ENCODE measurements around the gene BDNF.

Gene BDNF

DNA sequence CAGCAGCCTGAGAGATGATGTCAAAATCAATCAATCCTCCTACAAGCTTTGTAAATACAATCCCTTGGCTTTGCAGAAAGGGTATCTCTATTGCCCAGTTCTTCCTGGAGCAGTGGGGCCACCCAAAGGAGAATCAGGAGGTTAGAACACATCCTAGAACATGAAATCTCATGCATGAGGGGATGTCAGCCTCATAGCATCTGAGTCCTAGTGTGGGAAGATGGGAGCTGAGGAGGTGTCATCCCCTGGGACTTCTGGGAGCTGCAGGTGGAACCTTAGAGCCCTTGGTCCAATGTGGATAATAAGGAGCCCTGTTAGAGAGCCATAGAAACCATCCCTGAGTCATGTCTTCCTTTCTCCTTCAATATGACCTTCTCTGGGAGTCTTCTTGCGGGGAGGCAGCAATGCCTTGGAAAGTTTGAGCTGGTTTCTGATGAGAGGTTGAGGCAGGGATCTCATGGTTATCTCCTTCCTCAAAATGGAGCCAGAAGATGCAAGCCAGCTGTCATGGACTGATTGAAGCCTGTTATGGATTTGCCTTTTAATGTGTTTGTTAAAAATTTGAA, 74.8 kb downstream of the BDNF start:
- FAIRE-seq: no peak

DNA sequence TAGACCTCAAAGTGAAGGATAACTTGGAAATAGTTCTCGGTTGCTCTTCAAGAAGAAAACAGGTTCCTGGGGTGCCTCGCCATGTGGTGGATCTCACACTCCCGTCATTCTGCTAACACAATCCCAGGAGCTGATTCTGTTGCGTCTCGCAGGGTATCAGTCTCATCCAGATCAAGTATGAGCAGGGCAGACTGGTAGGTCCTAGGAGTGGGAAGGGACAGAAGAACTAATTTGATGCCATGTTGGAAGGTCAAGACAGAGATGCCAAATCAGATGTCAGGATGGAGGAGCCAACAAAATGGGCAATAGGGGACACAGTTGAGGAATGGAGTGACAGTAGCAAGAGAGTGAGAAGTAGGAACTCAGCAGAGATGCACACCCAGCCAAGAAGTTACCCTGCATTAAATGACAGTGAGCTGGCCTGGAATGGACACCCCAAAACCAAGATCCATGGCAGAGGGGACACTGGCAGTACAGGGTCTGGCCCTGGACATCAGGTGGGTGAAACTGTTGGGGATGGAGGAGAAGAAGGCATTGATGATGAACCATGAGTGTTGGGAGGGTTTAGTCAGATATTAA, 76.2 kb downstream of the BDNF start:
- no peak for FAIRE-seq

DNA sequence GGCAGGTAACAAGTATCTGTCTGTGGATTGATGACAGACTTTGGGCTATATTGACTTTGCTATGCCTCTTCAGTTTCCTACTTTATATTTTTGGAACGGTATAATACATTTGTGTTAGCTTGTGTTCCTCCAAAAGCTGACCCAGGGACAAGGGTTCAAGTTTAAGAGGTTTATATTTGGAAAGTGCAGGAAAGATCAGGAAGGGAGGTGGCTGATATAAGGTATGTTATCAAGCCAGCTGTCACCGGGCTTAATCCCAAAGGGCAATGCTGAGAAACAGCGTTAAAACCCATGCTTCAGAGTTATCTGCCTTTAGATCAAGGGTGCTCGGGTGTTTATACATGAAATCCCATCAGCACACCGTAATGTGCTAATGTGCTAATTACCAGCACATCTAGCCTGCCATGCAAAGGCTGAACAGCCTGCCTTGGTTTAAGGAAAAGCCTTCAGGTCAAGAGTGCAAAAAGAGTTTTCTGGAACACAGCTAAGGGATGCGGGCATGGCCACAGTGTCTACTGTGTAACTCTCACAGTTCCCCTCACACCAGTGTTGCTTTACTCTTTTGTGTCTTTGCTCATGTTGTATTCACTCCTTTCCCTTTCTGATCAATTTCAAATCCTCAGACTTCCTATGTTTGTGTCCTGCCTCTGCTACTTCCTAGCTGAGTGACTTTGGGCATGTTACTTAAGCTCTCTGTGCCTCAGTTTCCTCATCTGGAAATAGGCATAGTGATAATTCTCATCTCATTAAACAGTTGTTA, 77.5 kb downstream of the BDNF start:
- FAIRE-seq: no peak

DNA sequence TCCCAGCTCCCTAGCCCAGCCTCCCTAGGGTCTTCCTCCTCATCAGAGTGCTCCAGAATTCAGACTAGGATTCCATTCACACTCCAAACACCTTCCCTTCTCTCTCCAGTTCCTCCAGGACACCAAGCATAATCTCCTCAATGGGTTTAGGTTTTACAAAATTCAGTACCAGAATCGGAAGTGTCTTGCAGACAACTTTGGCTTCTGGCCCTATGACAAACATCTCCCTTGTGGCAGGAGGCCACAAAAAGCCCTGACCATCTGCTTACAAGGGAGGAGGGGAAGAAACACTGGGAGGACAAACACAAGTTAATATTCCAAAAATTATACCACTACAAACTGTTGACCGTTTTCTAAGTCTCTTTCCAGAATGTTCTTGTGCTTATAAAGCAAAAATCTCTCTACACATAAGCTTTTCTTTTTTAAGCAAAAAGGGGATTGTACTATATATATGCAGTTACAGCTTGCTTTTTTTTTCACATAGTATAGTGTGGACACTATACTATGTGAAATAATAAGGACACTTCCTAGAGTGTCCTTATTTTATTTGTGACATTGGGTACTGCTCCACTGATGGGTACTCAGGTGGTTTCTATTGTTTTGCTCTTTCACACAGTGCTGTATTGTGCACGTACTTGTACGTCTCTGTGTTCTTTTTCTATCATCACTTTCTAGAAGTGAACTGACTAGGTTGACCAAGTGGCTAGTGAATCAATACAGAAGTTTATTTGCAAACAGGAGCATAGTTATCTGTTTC, 78.7 kb downstream of the BDNF start:
- no peak for FAIRE-seq

DNA sequence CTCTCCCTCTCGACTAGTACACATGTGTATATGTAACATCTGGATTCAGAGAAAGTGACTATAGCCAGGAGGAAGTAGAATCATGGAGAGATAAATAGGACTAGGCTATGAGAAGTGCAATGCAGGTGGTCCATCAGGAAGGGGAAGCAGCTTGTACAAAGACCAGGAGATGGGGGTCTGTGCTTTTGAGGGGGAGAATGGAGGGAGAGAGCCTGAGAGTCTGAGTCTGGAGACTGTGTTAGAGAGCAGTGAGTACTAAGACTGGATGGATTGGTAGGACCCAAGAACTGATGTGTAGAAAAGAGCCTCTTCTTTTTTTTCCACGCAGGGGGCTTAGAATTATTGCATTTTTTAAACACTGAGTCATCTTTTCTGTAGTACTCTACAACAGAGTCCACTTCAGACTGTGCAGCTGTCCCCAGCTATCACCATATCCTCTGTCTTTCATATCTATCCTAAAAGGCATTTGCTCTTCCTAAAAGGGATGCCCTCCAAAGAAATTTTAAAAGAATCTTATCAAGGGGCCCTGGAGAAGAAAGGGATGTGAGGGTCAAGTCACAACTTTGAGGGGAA, 80.4 kb downstream of the BDNF start:
- no peak for FAIRE-seq

DNA sequence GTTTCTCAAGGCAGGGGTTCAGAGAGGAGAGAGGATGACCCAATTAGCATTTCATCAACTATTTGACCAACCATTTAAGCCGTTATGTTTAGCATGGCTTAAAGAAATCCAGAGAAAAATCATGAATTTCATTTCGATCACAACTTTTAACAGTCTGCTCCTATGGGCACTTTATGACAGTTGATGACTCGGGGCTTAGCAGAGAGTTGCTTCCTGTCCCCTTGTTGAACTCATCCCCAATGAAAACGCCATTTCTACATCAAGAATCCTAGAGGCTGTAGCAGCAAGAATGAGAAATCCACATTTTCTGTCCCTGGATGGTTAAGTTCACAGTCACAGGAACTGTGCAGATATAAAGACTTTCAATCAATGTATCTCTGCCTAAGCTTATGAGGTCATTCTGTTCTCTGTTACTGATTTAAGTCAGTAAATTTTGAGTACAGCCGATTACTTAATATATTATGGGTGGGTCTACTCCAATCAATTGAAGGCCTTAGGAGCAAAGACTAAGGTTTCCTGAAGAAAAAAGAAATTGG, 81.1 kb downstream of the BDNF start:
- no peak for FAIRE-seq

DNA sequence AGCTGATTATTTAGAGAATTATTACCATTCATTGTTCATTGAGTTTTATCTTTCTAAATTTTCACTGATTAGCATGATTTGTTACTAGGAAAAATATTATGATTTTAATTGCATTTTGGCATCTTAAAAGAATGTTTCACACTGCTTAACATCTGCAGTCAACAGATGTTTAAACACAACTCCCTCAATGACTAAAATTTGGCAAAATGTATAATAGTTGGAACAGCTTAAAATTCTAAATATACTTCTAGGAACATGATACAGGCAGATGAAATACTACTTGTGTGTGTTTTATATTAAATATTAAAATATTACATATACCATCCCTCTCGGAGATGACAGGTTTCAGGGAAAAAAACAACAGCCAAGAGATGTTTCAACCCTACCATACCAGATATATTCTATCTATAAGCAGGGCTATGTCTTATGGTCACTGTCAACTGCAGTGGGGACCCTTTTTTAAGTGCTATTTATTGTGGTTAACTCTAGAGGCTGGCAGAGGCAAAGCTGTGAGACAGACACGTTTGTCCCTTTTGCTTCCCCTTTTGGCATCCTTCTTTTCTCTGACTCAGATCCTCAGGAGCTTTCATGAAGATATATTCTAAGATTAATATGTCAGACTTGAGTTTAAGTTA, 81.9 kb downstream of the BDNF start:
- FAIRE-seq: no peak

DNA sequence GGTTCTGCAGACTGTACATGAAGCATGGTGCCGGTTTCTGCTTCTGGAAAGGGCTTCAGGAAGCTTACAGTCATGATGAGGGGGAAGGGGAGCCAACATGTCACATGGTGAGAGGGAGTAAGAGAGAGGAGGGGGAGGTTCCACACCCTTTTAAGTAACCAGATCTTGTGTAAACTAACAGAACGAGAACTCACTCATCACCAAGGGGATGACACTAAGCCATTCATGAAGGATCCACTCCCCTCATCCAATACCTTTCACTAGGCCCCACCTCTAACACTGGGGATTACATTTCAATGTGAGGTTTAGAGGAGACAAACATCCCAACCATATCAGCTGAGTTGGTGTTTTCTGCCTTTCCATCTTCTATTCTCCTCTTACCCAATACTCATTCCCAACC, 83.5 kb downstream of the BDNF start:
- no peak for FAIRE-seq

DNA sequence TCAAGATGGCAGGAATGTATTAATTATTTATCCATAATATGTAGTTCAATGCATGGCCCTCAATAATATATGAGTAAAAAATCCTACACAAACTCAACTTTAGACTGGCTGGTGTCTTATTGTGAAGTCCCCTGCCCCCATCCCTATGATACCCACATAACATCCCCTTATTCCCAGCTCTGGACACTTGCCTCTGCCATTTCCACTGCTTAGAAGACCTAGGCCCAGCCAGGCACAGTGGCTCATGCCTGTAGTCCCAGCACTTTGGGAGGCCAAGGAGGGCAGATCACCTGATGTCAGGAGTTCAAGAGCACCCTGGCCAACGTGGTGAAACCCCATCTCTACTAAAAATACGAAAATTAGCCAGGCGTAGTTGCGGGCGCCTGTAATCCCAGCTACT, 84.4 kb downstream of the BDNF start:
- FAIRE-seq: no peak

DNA sequence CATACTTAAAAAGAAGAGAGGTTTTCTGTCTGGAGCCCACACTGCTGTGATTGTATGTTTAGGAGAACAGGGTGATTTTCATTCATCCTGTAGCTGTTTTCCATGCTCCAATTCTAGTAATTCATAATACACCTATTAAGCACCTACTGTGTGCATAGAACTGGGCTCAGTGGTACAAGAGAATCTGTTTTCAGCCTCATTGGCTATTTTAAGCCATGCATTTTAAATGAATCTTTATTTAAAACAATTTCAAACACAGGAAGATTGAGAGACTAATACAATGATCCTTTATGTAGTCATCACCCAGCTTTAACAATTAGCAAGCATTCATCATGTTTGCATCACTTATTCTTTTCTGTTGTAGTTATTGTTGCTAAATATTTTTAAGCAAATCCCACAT, 86.2 kb downstream of the BDNF start:
- no peak for FAIRE-seq

DNA sequence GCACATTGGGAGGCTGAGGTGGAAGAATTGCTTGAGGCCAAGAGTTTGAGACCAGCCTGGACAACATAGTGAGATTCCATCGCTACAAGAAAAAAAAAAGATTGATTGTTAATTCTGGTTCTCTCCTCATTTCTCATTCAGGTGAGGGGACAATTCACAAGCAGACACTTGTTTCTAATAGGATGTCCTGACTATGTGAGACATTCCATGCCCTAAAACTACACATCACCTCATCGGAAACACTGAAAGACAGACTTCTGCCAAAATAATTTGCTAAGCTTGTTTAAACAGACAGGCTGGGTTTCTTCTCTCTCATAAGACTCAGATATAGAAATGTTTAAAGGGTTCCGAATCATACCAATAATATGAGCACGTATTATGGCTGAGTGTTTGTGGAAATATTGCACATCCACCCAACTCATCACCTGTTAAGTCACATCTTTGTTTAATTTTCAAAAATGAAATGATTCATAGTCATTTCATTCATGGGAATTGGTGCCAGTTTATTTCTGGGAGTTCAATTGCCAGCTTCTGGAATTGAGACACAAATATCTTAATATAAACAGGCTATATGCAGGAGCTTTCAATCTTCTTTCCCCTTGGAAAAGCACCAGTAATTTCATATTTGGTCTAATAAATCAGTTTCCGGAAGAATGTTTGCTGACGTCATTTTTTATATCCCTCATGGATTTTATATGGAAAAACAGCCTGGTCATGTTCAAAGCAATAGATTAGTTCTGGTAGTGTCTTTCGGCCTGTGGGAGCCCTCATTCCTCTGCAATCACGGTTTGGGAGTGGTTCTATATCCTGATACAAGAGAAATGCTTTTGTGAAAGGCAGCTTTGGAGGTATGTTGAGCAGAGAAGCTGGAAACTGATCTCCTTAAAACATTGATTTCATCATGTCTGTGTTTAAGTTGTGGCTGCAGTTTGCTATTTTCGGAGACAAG, 87.0 kb downstream of the BDNF start:
- FAIRE-seq: no peak

DNA sequence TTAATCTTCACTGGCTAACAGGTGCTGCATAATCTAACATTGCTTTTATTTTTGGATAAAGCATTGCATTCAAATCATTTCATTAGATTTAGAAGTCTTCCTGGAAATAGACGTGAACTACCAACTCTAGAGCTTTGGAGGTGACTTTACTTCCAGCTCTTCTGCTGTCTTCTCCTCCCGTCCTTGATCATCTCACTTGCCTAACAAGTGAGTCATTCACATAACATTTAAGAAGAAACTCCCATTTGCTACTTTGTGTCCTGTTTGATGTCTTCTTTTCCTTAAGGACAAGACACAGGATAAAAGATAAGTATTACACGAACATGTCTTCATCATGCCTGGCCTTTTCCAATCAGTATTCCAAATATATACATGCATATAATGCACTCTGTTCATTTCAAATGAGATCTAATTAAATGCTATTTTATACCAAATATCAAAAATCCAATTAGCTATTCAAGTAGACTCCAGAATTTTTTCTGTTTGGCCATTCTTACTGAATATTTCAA, 88.3 kb downstream of the BDNF start:
- no peak for FAIRE-seq

DNA sequence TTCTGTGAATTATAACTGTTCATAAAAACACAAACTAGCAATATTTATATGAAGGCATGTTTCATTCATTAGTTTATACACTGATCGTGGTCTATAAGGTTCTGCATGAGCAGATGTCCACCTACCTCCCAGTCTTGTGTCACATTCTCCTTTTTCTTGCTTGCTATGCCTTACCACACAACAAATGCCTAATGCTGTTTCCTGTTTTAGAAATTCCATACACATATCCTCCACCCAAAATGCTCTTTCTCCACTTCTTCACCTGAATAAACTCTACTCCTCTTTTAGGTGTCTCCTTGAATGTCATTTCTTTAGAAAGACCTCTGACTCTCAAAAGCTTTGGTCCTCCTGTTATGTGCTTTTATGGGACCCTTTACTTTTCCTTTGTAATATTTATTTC, 88.9 kb downstream of the BDNF start:
- FAIRE-seq: no peak

DNA sequence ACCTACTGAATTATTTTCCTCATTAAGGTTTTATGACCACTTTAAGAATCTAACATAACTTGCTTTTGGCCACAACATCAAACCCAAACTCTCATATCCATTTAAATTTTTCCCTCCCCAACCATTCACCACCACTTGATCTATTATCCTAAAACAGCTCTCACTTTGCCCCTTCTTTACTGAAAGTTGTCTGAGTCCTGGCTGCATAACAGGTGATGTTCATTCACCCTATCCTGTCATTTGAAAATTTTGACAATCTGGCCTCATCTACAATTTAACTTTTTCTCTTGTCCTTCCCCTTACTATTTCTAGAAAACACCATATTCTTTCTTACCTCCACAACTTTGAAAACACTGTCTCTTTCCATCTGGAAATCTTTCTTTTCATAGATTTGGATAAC, 89.3 kb downstream of the BDNF start:
- no peak for FAIRE-seq

DNA sequence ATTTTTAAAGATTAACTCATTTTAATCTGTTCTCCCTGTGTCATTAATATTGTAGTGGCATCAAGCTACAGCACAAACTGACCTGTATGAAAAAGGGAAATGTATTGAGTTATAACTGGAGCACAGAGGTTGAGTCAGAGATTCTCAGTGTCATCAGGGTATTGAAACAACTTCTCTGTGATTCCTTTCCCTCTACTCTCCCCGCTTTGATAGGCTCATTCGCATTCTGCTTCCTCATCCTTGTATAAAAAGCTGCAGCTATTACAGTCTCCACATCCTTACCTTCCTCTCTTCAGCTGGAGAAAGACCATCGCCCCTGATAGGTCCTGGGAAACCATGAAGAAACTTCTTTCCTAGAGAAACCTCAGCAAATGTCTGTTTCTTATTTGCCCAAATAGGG, 90.0 kb downstream of the BDNF start:
- no peak for FAIRE-seq

DNA sequence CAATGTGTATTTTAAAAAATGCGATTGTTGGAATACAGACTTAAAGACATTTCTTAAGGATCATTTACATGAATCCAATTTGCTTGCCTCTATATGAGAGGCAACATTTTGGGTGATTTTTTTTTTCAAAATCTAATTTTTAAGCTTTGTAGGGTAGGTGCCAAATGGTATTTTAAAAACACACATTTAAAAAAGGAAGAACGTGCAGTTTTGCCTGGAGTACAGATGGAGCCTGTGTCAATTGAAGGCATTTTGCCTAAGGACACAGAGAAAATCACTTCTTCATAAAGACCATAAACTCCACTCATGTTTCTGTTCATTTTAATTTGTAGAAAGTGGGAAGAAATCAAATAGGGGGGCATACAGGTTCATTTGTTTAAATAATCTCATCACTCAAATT, 91.3 kb downstream of the BDNF start:
- FAIRE-seq: no peak

DNA sequence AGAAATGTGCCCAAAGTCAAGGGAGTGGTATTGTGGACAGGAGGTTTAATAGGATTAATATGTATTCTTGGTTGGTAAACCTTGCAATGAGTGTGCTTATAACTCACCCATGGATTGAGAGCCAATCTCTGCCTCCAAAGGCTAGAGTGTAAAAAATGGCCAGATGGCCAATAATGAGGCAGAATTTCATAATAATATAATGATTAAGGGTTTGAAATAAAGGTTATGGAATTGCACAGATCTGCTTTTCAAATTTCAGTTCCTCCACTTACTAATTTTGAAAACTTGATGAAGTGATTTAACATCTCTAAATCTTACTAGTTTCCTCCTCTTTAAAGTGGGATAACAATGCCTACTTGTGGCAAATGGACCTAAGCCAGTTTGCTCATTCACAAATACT, 94.8 kb downstream of the BDNF start:
- no peak for FAIRE-seq

Data from TTC549 (cell line).